GM19099 (cell line): ENCODE measurements around the gene MYBPHL.

Experiments
- POLR2A ChIP-seq: IDR thresholded peaks from 3 replicates; pipeline ENCODE4 v1.6.1; 2011; ENCODE audit warnings: low read depth; ENCODE audit not compliant: insufficient read length; ENCODE audit errors: extremely low read depth

MYBPHL gene

GRCh38 chr1:109256085-109256484 is 50.7 kb downstream of the MYBPHL start:
- TF ChIP-seq POLR2A, result no peak

DNA sequence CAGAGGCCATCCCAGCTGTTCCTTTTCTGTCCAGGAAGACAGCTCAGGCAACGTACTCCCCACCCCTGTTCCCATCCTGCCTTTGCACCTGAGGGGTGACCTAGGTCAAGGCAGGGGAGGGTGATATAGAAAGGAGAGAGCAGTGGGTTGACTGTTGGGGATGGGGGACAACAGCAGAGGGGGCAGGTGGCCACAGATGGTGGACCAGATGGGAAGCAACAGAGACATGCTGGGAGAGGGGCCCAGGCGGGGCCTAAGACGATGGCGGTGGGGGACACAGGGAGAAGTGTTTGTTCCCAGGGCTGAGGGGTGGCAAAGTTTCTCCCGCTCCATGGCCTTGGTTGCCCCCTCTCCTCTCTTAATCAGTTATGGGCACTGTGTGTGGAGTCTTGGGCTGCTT is 51.1 kb downstream of the MYBPHL start:
- TF ChIP-seq POLR2A, result no peak

GRCh38 chr1:109255097-109255651 is 51.6 kb downstream of the MYBPHL start:
- no peak for TF ChIP-seq POLR2A

DNA sequence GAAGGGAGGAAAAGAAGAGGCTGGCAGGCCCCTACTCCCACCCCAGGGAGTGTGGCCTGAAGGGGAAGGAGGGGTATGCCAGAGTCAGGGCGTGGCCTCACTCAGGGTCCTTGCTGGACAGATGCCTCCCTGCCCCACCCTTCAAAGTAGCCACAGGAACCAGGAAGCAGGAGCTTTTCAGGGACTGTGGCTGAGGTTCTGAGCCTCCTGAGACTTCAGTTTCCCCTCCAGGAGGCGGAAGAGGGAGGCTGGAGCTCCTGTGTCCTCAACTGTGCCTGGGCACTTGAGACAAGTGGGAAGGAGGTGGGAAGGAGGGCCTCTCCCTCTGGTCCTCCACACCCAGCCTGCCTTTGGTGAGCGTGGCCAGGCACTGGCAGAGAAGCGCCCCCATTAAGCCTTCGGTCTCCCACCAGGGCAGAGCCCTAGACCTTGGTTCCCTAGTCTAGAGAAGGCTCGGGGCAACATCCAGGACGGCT is 52.2 kb downstream of the MYBPHL start:
- no peak for TF ChIP-seq POLR2A

DNA sequence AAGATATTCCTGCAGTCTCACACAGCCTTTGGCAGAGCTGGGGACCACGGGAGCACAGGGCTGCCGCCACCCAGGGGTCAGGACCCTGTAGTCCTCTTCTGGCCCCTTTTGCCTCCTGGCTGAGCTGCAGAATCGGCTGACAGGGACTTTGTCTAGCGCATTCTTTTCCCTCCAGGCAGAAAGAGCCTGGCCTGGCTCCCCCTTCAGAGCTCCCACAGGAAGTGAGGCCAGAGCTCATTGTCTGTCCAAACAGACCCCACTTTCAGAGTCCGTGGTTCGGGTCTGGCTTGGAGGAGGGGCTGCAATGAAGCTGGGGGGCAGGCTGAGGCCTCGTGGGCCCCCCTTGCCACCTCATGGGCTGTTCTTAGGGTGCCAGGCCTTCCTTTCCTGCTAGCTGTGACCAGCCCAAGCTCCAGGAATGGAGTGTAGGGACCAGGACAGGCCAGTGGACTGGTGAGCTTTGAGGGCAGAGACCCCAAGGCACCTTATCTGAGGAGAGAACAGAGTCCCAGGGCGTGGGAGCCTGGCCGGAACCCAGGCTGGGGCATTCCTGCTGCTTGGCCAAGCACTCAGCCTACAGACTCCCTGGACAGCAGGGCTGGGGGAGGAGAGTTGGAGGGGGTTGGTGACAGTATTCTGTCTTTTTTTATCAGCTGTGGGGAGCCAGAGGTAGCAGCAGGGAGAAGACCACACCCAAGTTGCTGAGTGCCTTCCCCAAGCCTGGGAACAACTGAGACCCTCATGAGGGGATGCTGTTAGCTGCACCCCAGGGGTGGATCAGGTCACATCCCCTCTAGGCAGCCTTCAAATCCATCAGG is 52.8 kb downstream of the MYBPHL start:
- TF ChIP-seq POLR2A, result no peak

GRCh38 chr1:109252893-109253802 is 53.7 kb downstream of the MYBPHL start:
- no peak for TF ChIP-seq POLR2A

DNA sequence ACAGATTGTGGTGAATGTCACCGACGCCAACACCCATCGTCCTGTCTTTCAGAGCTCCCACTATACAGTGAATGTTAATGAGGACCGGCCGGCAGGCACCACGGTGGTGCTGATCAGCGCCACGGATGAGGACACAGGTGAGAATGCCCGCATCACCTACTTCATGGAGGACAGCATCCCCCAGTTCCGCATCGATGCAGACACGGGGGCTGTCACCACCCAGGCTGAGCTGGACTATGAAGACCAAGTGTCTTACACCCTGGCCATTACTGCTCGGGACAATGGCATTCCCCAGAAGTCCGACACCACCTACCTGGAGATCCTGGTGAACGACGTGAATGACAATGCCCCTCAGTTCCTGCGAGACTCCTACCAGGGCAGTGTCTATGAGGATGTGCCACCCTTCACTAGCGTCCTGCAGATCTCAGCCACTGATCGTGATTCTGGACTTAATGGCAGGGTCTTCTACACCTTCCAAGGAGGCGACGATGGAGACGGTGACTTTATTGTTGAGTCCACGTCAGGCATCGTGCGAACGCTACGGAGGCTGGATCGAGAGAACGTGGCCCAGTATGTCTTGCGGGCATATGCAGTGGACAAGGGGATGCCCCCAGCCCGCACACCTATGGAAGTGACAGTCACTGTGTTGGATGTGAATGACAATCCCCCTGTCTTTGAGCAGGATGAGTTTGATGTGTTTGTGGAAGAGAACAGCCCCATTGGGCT is 54.5 kb downstream of the MYBPHL start:
- TF ChIP-seq POLR2A, result no peak

DNA sequence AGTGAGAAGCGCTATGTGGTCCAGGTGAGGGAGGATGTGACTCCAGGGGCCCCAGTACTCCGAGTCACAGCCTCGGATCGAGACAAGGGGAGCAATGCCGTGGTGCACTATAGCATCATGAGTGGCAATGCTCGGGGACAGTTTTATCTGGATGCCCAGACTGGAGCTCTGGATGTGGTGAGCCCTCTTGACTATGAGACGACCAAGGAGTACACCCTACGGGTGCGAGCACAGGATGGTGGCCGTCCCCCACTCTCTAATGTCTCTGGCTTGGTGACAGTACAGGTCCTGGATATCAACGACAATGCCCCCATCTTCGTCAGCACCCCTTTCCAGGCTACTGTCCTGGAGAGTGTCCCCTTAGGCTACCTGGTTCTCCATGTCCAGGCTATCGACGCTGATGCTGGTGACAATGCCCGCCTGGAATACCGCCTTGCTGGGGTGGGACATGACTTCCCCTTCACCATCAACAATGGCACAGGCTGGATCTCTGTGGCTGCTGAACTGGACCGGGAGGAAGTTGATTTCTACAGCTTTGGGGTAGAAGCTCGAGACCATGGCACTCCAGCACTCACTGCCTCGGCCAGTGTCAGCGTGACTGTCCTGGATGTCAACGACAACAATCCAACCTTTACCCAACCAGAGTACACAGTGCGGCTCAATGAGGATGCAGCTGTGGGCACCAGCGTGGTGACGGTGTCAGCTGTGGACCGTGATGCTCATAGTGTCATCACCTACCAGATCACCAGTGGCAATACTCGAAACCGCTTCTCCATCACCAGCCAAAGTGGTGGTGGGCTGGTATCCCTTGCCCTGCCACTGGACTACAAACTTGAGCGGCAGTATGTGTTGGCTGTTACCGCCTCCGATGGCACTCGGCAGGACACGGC is 55.3 kb downstream of the MYBPHL start:
- no peak for TF ChIP-seq POLR2A

DNA sequence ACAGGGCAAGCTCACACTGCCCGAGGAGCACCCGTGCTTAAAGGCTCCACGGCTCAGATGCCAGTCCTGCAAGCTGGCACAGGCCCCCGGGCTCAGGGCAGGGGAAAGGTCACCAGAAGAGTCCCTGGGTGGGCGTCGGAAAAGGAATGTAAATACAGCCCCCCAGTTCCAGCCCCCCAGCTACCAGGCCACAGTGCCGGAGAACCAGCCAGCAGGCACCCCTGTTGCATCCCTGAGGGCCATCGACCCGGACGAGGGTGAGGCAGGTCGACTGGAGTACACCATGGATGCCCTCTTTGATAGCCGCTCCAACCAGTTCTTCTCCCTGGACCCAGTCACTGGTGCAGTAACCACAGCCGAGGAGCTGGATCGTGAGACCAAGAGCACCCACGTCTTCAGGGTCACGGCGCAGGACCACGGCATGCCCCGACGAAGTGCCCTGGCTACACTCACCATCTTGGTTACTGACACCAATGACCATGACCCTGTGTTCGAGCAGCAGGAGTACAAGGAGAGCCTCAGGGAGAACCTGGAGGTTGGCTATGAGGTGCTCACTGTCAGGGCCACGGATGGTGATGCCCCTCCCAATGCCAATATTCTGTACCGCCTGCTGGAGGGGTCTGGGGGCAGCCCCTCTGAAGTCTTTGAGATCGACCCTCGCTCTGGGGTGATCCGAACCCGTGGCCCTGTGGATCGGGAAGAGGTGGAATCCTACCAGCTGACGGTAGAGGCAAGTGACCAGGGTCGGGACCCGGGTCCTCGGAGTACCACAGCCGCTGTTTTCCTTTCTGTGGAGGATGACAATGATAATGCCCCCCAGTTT is 56.1 kb downstream of the MYBPHL start:
- no peak for TF ChIP-seq POLR2A

- TF ChIP-seq POLR2A, result no peak
Observed at GRCh38 chr1:109249654-109250401, 57.0 kb downstream of the MYBPHL start.

GRCh38 chr1:109248797-109249629 is 57.8 kb downstream of the MYBPHL start, which contains the start of gene CELSR2:
Gene CELSR2, plus strand, starts transcription at chr1:109249539. Its CDS starts 541 bp downstream, at chr1:109250080.
- no peak for TF ChIP-seq POLR2A
